A549 (cell line): ENCODE data around the gene CYLD. TPM values are rescaled to one million over a fixed set of nuclear protein-coding genes. Genes with fewer than 3 reads are reported as not detected.

Source experiments
- ATAC-seq, 2 experiments: fragments of 200-7000 bp in 1 of 2; fragments of >200 bp in 1 of 2; cut with Nextera tagmentation in 1 of 2; cut with Tn5 transposase in 1 of 2; 3 replicates each; pipeline versions ENCODE4 v1.8.0 to v1.9.1; 2018 to 2020; ENCODE audit warnings: mild to moderate bottlenecking in 1 of 2, moderate library complexity in 1 of 2
- CTCF ChIA-PET: fragments of 300-600 bp; sonication (Branson Sonifier 250); formaldehyde crosslinking; extraction: SDS; loops from one replicate; lab custom pipeline; 2021; ENCODE audit warnings: antibody characterized with exemption, inconsistent platforms; lab: Yijun Ruan, JAX
- POLR2A ChIA-PET: fragments of 350-600 bp; formaldehyde crosslinking; extraction: SDS; loops from one replicate; lab custom pipeline; 2021; ENCODE audit warnings: antibody characterized with exemption, inconsistent platforms; lab: Yijun Ruan, JAX
- DNase-seq, 2 experiments: peaks; one replicate each; pipeline versions ENCODE4 v3.0.0 to v3.0.0-alpha.2; 2011 to 2016; ENCODE audit warnings: low read depth in 1 of 2, low spot score in 1 of 2
- FAIRE-seq: peaks from 2 replicates; lab custom pipeline; 2011; peaks lifted over from hg19 to GRCh38; lab: Jason Lieb, UNC
- H3K27ac ChIP-seq, 2 experiments: fragments of >200 bp; sonication (Bioruptor Twin); formaldehyde crosslinking; 3 replicates each; pipeline ENCODE4 v1.5.1; 2016 to 2017
- H3K4me1 ChIP-seq: fragments of >200 bp; sonication (Bioruptor Twin); formaldehyde crosslinking; 3 replicates; pipeline ENCODE4 v1.6.1; 2016
- H3K4me2 ChIP-seq: fragments of >200 bp; sonication (Bioruptor Twin); formaldehyde crosslinking; 3 replicates; pipeline ENCODE4 v1.6.1; 2016
- H3K4me3 ChIP-seq: fragments of >200 bp; sonication (Bioruptor Twin); formaldehyde crosslinking; 3 replicates; pipeline ENCODE4 v1.5.1; 2016
- H3K9me3 ChIP-seq: fragments of >200 bp; sonication (Bioruptor Twin); formaldehyde crosslinking; 3 replicates; pipeline ENCODE4 v1.6.1; 2016
- BCL3 ChIP-seq: fragments of >200 bp; sonication (Bioruptor Twin); formaldehyde crosslinking; IDR thresholded peaks from 3 replicates; pipeline ENCODE4 v1.6.1; 2016
- CEBPB ChIP-seq, 2 experiments: fragments of >200 bp in 1 of 2; sonication (Bioruptor Twin) in 1 of 2; formaldehyde crosslinking in 1 of 2; IDR thresholded peaks; 2 replicates each; pipeline ENCODE4 v1.6.1; 2012 to 2016
- EHMT2 ChIP-seq: fragments of 200-600 bp; sonication (generic); IDR thresholded peaks from 2 replicates; pipeline ENCODE4 v1.6.1; 2016; ENCODE audit warnings: antibody characterized with exemption, low read depth, mild to moderate bottlenecking, moderate library complexity
- ELK1 ChIP-seq: fragments of 150-350 bp; IDR thresholded peaks from 2 replicates; pipeline ENCODE4 v1.6.1; 2014; ENCODE audit warnings: low read depth, mild to moderate bottlenecking, low read length
- FOSB ChIP-seq: fragments of 250-450 bp; sonication (Bioruptor Pico); IDR thresholded peaks from 2 replicates; pipeline ENCODE4 v1.5.0; 2020; ENCODE audit warnings: mild to moderate bottlenecking, moderate library complexity
- FOSL2 ChIP-seq, 2 experiments: fragments of 450-650 bp in 1 of 2; fragments of >200 bp in 1 of 2; sonication (Bioruptor Twin) in 1 of 2; formaldehyde crosslinking; IDR thresholded peaks; 2 replicates each; pipeline versions ENCODE4 v1.5.0 to v1.6.1; 2016 to 2020; ENCODE audit warnings: mild to moderate bottlenecking in 1 of 2, moderate library complexity in 1 of 2
- HOXB13 ChIP-seq: fragments of 250-450 bp; sonication (Bioruptor Pico); IDR thresholded peaks from 2 replicates; pipeline ENCODE4 v1.5.0; 2020; ENCODE audit warnings: low read depth, mild to moderate bottlenecking, moderate library complexity
- HOXB5 ChIP-seq: fragments of 250-450 bp; sonication (Bioruptor Pico); IDR thresholded peaks from 2 replicates; pipeline ENCODE4 v1.5.0; 2020; ENCODE audit warnings: mild to moderate bottlenecking, moderate library complexity
- JUN ChIP-seq, 2 experiments: fragments of >200 bp; sonication (Bioruptor Twin); formaldehyde crosslinking; IDR thresholded peaks; 2 replicates in 1 of 2; 3 replicates in 1 of 2; pipeline ENCODE4 v1.6.1; 2016 to 2017
- JUNB ChIP-seq: fragments of >200 bp; sonication (Bioruptor Twin); formaldehyde crosslinking; IDR thresholded peaks from 2 replicates; pipeline ENCODE4 v1.6.1; 2016
- KDM5A ChIP-seq: fragments of 200-600 bp; sonication (generic); IDR thresholded peaks from 2 replicates; pipeline ENCODE4 v1.6.1; 2016; ENCODE audit warnings: antibody characterized with exemption, mild to moderate bottlenecking
- MAZ ChIP-seq: fragments of 150-350 bp; IDR thresholded peaks from 2 replicates; pipeline ENCODE4 v1.6.1; 2014; ENCODE audit warnings: antibody characterized with exemption, low read depth, low read length, borderline replicate concordance
- MYC ChIP-seq: IDR thresholded peaks from 2 replicates; pipeline ENCODE4 v1.6.1; 2012; ENCODE audit warnings: mild to moderate bottlenecking, inconsistent platforms, low read length, improper control_type of control experiment, borderline replicate concordance
- NFE2L2 ChIP-seq: fragments of 150-350 bp; conservative IDR thresholded peaks from 2 replicates; pipeline ENCODE4 v1.6.1; 2014; ENCODE audit warnings: low read length
- NPAS2 ChIP-seq: fragments of 250-450 bp; sonication (Bioruptor Pico); IDR thresholded peaks from 2 replicates; pipeline ENCODE4 v1.8.0; 2022; ENCODE audit warnings: mild to moderate bottlenecking, moderate library complexity, borderline replicate concordance
- NR3C1 ChIP-seq: fragments of >200 bp; sonication (Bioruptor Twin); formaldehyde crosslinking; IDR thresholded peaks from 3 replicates; pipeline ENCODE4 v1.6.1; 2017
- POLR2A ChIP-seq: IDR thresholded peaks from 2 replicates; pipeline ENCODE4 v1.6.1; 2012; ENCODE audit warnings: mild to moderate bottlenecking, low read length
- RAD21 ChIP-seq, 2 experiments: fragments of >200 bp in 1 of 2; sonication (Bioruptor Twin) in 1 of 2; formaldehyde crosslinking in 1 of 2; IDR thresholded peaks in 1 of 2; conservative IDR thresholded peaks in 1 of 2; 2 replicates in 1 of 2; 3 replicates in 1 of 2; pipeline ENCODE4 v1.6.1; 2012 to 2018; ENCODE audit warnings: inconsistent platforms in 1 of 2
- RCOR1 ChIP-seq: fragments of 150-350 bp; IDR thresholded peaks from 2 replicates; pipeline ENCODE4 v1.6.1; 2014; ENCODE audit warnings: antibody characterized with exemption, low read length, low read depth
- RNF2 ChIP-seq: fragments of 200-600 bp; sonication (generic); IDR thresholded peaks from 2 replicates; pipeline ENCODE4 v1.6.1; 2016; ENCODE audit warnings: low read depth, mild to moderate bottlenecking, antibody characterized with exemption, moderate library complexity, borderline replicate concordance
- SMC3 ChIP-seq: fragments of >200 bp; sonication (Bioruptor Twin); formaldehyde crosslinking; IDR thresholded peaks from 3 replicates; pipeline ENCODE4 v1.6.1; 2018; ENCODE audit warnings: inconsistent platforms
- SREBF2 ChIP-seq: fragments of 450-650 bp; IDR thresholded peaks from 2 replicates; pipeline ENCODE4 v1.6.1; 2014; ENCODE audit warnings: mild to moderate bottlenecking, moderate library complexity
- TFCP2L1 ChIP-seq: fragments of 250-450 bp; sonication (Bioruptor Pico); IDR thresholded peaks from 2 replicates; pipeline ENCODE4 v1.5.0; 2021; ENCODE audit warnings: mild to moderate bottlenecking
- ZC3H11A ChIP-seq: fragments of 450-650 bp; IDR thresholded peaks from 2 replicates; pipeline ENCODE4 v1.6.1; 2014; ENCODE audit warnings: antibody characterized with exemption, mild to moderate bottlenecking
- ZFP36 ChIP-seq: fragments of 450-650 bp; IDR thresholded peaks from 2 replicates; pipeline ENCODE4 v1.6.1; 2014; ENCODE audit warnings: borderline replicate concordance; ENCODE audit not compliant: partially characterized antibody
- ZSCAN20 ChIP-seq: fragments of 250-450 bp; sonication (Bioruptor Pico); IDR thresholded peaks from 2 replicates; pipeline ENCODE4 v1.8.0; 2022; ENCODE audit warnings: mild to moderate bottlenecking, moderate library complexity
- WGBS: methylation state at CpG from one replicate; pipeline ENCODE4 v1.1.6; 2017; ENCODE audit errors: missing lambda C conversion rate; 5-methylcytosine and 5-hydroxymethylcytosine counted together
- polyA plus RNA-seq, 4 experiments: library from polyadenylated mRNA; depleted of rRNA in 3 of 4; stranded (reverse); fragments of >200 nt; fragmentation: RNase III in 1 of 4; extraction: RNeasy Plus Mini Kit Qiagen cat#74134 plus additional on column Dnase treatment in 1 of 4; gene quantifications; 2 replicates in 3 of 4; 3 replicates in 1 of 4; pipeline ENCODE4 v1.2.3, GENCODE V29; 2011 to 2017
- TF ChIP-seq, protein P1 (sequence below): IDR thresholded peaks from 2 replicates; pipeline ENCODE4 v1.6.1; 2012
- TF ChIP-seq, protein P2 (sequence below): fragments of >200 bp; sonication (Bioruptor Twin); formaldehyde crosslinking; IDR thresholded peaks from 2 replicates; pipeline ENCODE4 v1.6.1; 2016

CYLD gene
- polyA plus RNA-seq, 2 of the 4 experiments (the other 2 are of a cell fraction): 6.5 to 12.7 TPM

- Histone ChIP-seq H3K27ac (no peak overlapping the region), H3K4me3 (no peak overlapping the region)
- CTCF ChIA-PET: no interaction called here
Measured at GRCh38 chr16:50694206-50694605, 47.7 kb upstream of the CYLD start.

DNA sequence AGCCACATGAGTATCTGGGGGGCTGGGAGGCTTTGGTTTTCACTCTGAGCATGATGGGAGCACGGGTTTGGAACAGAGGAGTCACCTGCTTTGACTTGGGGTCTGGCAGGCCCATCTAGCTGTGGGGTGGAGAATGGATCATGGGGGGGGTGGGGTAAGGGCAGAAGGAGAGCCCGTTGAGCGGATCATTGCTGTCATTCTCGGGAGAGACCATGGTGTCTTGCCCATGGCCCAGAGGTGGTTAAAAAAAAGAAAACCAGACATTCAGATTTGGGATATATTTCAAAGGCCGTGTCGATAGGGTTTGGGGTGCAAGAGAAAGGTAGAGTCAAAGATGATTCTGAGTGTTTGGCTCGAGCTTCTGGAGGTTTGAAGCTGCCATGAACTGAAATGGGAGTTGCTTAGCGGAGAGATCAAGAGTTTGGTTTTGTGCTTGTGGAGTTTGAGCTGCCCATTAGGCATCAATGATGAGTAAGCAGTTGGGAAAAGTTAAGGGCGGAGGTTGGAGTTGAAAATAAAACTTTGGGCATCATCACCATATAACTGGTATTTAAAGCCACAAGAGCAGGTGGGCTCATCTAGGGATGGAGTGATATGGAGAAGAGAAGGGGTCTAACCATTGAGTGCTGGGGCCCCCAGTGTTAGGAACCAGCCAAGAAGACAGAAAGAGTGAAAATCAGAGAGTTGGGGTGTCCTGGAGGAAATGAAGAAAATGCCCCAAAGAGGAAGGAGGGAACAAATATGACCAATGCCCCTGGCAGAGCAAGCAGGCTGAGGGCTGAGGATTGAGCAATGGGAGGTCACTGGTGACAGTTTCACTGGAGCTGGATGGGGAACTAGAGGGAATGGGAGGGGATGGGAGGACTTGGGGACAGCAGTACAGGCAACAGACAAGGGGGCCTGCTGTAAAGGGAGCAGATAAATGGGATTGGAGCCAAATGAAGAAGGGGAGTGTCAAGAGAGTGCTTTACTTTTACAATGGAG lies 46.6 kb upstream of the CYLD start:
- H3K9me3 ChIP-seq: no peaks in the 10 kb centered on the region
- CTCF ChIA-PET: interaction anchor here (6.3 kb wide), 1 partner anchor 30 kb away, joined by 21 read pairs; no protein-coding TSS in a partner anchor
- H3K27ac ChIP-seq: no peak overlapping the region
- 0 out of 3 replicates have a peak, but pooled peaks cover 5% of the 10 kb centered on the region for H3K4me1 ChIP-seq
- FAIRE-seq (no peak), ATAC-seq (no peak)
- H3K4me2 ChIP-seq: no peak overlapping the region
- POLR2A ChIA-PET: no interaction called here
- no peak for TF ChIP-seq HOXB5 (CRISPR knock-in tag)
- TF ChIP-seq ZFP36: no peak
- no peak for TF ChIP-seq MYC
- no peak for TF ChIP-seq BCL3
- TF ChIP-seq, protein P1, sequence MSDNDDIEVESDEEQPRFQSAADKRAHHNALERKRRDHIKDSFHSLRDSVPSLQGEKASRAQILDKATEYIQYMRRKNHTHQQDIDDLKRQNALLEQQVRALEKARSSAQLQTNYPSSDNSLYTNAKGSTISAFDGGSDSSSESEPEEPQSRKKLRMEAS: no peak
- TF ChIP-seq SMC3: no peak
- TF ChIP-seq NPAS2 (CRISPR knock-in tag): no peak
- no peak for TF ChIP-seq KDM5A
- no peak for TF ChIP-seq ZC3H11A
- no peak for TF ChIP-seq SREBF2
- no peak for TF ChIP-seq JUN (IDR thresholded peaks at IDR 0.05)
- TF ChIP-seq RCOR1: no peak
- no peak for TF ChIP-seq CEBPB (IDR thresholded peaks at IDR 0.05)
- TF ChIP-seq POLR2A: no peak
- TF ChIP-seq MAZ: no peak
- no peak for TF ChIP-seq NFE2L2
- TF ChIP-seq, all 56 proteins: peak for 0
- DNase-seq: no peak
- whole genome bisulfite sequencing: 73% methylated on average over 9 of the region's 9 CpGs
- H3K4me3 ChIP-seq: no peak overlapping the region

More at GRCh38 chr16:50694206-50694605, 47.7 kb upstream of the CYLD start:
- H3K4me2 ChIP-seq: no peak overlapping the region
- no peak for FAIRE-seq
- whole genome bisulfite sequencing: 90% methylated on average over 2 of the region's 2 CpGs
- H3K4me1 ChIP-seq: 0 out of 3 replicates have a peak, but pooled peaks cover 5% of the 10 kb centered on the region
- DNase-seq: no peak
- no peaks in the 10 kb centered on the region for H3K9me3 ChIP-seq
- ATAC-seq: no peak
- POLR2A ChIA-PET: no interaction called here
- TF ChIP-seq NPAS2 (CRISPR knock-in tag): no peak
- no peak for TF ChIP-seq EHMT2
- no peak for TF ChIP-seq RNF2
- TF ChIP-seq JUNB: no peak
- no peak for TF ChIP-seq ELK1
- no peak for TF ChIP-seq TFCP2L1 (CRISPR knock-in tag)
- TF ChIP-seq NR3C1: no peak
- no peak for TF ChIP-seq ZC3H11A
- TF ChIP-seq HOXB13 (CRISPR knock-in tag): no peak
- TF ChIP-seq ZSCAN20 (CRISPR knock-in tag): no peak
- TF ChIP-seq FOSL2 (IDR thresholded peaks at IDR 0.05): no peak
- TF ChIP-seq FOSL2 (CRISPR knock-in tag; IDR thresholded peaks at IDR 0.05): no peak
- TF ChIP-seq RAD21 (conservative IDR thresholded peaks at IDR 0.05 in 1 of 2, IDR thresholded peaks at IDR 0.05 in 1 of 2): no peak
- no peak for TF ChIP-seq FOSB (CRISPR knock-in tag)
- no peak for TF ChIP-seq SREBF2
- TF ChIP-seq, protein P2, sequence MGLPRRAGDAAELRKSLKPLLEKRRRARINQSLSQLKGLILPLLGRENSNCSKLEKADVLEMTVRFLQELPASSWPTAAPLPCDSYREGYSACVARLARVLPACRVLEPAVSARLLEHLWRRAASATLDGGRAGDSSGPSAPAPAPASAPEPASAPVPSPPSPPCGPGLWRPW: no peak
